Upper lobe of left lung (tissue), 4 donors: Measurements from ENCODE around the gene LCE7A.

Experiments
- CTCF ChIP-seq, 6 experiments: fragments of 450-650 bp in 4 of 6; fragments of 200-600 bp in 2 of 6; sonication (generic) in 2 of 6; IDR thresholded peaks; one replicate each; pipeline ENCODE4 v1.5.1; 2016 to 2019; ENCODE audit warnings: antibody characterized with exemption in 6 of 6
- POLR2AphosphoS5 ChIP-seq, 2 donors: sonication (generic); formaldehyde crosslinking; IDR thresholded peaks; one replicate each; pipeline ENCODE4 v1.5.1; 2017; ENCODE audit warnings: antibody characterized with exemption in 2 of 2

- TF ChIP-seq CTCF (IDR thresholded peaks at IDR 0.05) (no peak), POLR2AphosphoS5 (IDR thresholded peaks at IDR 0.05) (no peak)
These were observed 42.5 kb upstream of the LCE7A start for GRCh38 chr1:152817309-152817708.
